ENCODE data around the gene KDM2A.

DNA sequence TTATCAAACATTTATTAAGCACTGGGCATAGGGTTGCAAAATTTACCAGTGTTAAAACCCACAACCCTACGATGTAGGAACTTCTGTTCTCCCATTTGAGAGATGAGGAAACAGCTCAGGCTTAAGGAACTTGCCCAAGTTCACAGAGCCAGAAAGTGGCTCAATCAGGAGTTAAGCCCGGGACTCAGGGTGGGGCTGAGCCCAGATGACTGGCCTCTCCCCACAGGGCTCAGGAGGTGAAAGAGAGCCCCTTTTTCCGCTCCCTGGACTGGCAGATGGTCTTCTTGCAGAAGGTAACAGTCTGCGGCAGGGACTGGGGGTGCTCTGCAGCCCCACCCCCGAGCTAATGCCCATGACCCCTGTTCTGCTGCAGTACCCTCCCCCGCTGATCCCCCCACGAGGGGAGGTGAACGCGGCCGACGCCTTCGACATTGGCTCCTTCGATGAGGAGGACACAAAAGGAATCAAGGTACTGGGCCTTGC lies 164.5 kb downstream of the KDM2A start:
- TF ChIP-seq CTCF (IDR thresholded peaks at IDR 0.05) (no peak), POLR2A (IDR thresholded peaks at IDR 0.05) (no peak)
